Tibial artery (tissue), 4 donors: ENCODE measurements around the gene PRPF18.

Source experiments
- DNase-seq, 2 donors: peaks; one replicate each; pipeline ENCODE4 v3.0.0-alpha.2; 2019
- H3K27ac ChIP-seq, 2 donors: fragments of 200-600 bp; sonication (generic) in 1 of 2; 1 replicate in 1 of 2; 2 replicates in 1 of 2; pipeline ENCODE4 v1.5.1; 2018 to 2019; ENCODE audit warnings: mild to moderate bottlenecking in 1 of 2
- H3K27me3 ChIP-seq, 2 donors: fragments of 200-600 bp; sonication (generic) in 1 of 2; one replicate each; pipeline versions ENCODE4 v1.5.1 to v1.6.0; 2016 to 2019
- H3K36me3 ChIP-seq, 3 donors: fragments of 200-600 bp; sonication (generic) in 2 of 3; one replicate each; pipeline ENCODE4 v1.5.1; 2016 to 2019; ENCODE audit warnings: mild to moderate bottlenecking in 2 of 3
- H3K4me1 ChIP-seq, 4 donors: fragments of 200-600 bp; sonication (generic) in 2 of 4; 1 replicate in 3 of 4; 2 replicates in 1 of 4; pipeline ENCODE4 v1.5.1; 2016 to 2019
- H3K4me3 ChIP-seq, 2 donors: fragments of 200-600 bp; sonication (generic) in 1 of 2; 1 replicate in 1 of 2; 2 replicates in 1 of 2; pipeline ENCODE4 v1.5.1; 2018 to 2019; ENCODE audit warnings: mild to moderate bottlenecking in 2 of 2
- H3K9me3 ChIP-seq, 3 donors: fragments of 200-600 bp; sonication (generic) in 1 of 3; one replicate each; pipeline ENCODE4 v1.5.1; 2016 to 2019
- intact Hi-C: fragments of 100-400 bp; cut with DNase I; formaldehyde crosslinking; loops from one replicate; pipeline ENCODE4 v1.15.0; 2023; ENCODE audit warnings: low total_unique reads
- TF ChIP-seq, protein P1 (sequence below), 2 experiments: fragments of 200-600 bp in 1 of 2; fragments of 450-650 bp in 1 of 2; IDR thresholded peaks; one replicate each; pipeline ENCODE4 v1.5.1; 2017 to 2019; ENCODE audit warnings: antibody characterized with exemption in 2 of 2, mild to moderate bottlenecking in 1 of 2, moderate library complexity in 1 of 2

PRPF18 gene

GRCh38 chr10:13589316-13589715, 2.6 kb downstream of the PRPF18 start:
- H3K9me3 ChIP-seq = no peaks in the 10 kb centered on the region
- DNase-seq = no peak
- peaks cover 0 to 10% (median 7%) of the 10 kb centered on the region in 3 donors for H3K36me3 ChIP-seq
- no peak overlapping the region for H3K4me3 ChIP-seq
- no peak overlapping the region for H3K27ac ChIP-seq
- peaks cover 0 to 2% of the 10 kb centered on the region in 2 donors for H3K27me3 ChIP-seq
- TF ChIP-seq, protein P1, sequence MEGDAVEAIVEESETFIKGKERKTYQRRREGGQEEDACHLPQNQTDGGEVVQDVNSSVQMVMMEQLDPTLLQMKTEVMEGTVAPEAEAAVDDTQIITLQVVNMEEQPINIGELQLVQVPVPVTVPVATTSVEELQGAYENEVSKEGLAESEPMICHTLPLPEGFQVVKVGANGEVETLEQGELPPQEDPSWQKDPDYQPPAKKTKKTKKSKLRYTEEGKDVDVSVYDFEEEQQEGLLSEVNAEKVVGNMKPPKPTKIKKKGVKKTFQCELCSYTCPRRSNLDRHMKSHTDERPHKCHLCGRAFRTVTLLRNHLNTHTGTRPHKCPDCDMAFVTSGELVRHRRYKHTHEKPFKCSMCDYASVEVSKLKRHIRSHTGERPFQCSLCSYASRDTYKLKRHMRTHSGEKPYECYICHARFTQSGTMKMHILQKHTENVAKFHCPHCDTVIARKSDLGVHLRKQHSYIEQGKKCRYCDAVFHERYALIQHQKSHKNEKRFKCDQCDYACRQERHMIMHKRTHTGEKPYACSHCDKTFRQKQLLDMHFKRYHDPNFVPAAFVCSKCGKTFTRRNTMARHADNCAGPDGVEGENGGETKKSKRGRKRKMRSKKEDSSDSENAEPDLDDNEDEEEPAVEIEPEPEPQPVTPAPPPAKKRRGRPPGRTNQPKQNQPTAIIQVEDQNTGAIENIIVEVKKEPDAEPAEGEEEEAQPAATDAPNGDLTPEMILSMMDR (IDR thresholded peaks at IDR 0.05) = no peak
- peaks cover 0 to 22% (median 11%) of the 10 kb centered on the region in 4 donors for H3K4me1 ChIP-seq
- intact Hi-C loops = loop anchor here (5.0 kb wide), 1 partner anchor 217 kb away; no protein-coding TSS in a partner anchor

- DNase-seq = no peak
- intact Hi-C loops = no loop called here
- H3K4me3 ChIP-seq = no peak overlapping the region
- peaks cover 0 to 22% (median 11%) of the 10 kb centered on the region in 4 donors for H3K4me1 ChIP-seq
- H3K36me3 ChIP-seq = peaks cover 0 to 10% (median 7%) of the 10 kb centered on the region in 3 donors
- peaks cover 0 to under 1% of the 10 kb centered on the region in 2 donors for H3K27me3 ChIP-seq
- TF ChIP-seq, protein P1 (IDR thresholded peaks at IDR 0.05) = no peak
- no peaks in the 10 kb centered on the region for H3K9me3 ChIP-seq
- no peak overlapping the region for H3K27ac ChIP-seq
These were observed 4.1 kb downstream of the PRPF18 start for GRCh38 chr10:13590886-13591285.

DNA sequence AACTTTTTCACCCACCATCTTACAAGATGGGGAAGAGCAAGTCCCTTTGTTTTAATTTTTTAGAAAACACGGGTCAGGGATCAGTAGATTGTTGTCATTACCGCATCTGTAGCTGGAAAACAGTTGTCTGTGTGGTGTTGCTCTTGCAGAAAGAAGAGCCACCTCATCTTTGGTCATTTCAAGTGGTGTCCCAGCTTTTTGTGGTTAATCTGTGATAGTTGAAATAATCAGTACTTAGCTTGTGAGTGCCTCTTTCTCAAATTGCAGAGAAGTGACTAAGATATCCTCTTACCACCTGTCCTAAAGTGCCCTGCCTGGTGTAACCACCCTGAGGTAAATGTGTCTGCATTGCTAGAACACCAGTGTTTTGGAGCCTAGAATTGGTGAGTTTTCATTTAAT, 5.5 kb downstream of the PRPF18 start:
- no peak overlapping the region for H3K27ac ChIP-seq
- TF ChIP-seq, protein P1 (IDR thresholded peaks at IDR 0.05) = no peak
- no peak overlapping the region for H3K4me3 ChIP-seq
- no peaks in the 10 kb centered on the region for H3K9me3 ChIP-seq
- intact Hi-C loops = no loop called here
- DNase-seq = no peak
- H3K36me3 ChIP-seq = peaks cover 0 to 10% (median 7%) of the 10 kb centered on the region in 3 donors
- H3K27me3 ChIP-seq = no peaks in the 10 kb centered on the region
- H3K4me1 ChIP-seq = peaks cover 0 to 21% (median 10%) of the 10 kb centered on the region in 4 donors

- Histone ChIP-seq H3K36me3 (peaks cover 0 to 15% (median 7%) of the 10 kb centered on the region in 3 donors), H3K9me3 (no peaks in the 10 kb centered on the region), H3K27me3 (no peaks in the 10 kb centered on the region), H3K4me3 (no peak overlapping the region), H3K27ac (no peak overlapping the region), H3K4me1 (peaks cover 0 to 9% (median 0%) of the 10 kb centered on the region in 4 donors)
- intact Hi-C loops = no loop called here
- no peak for DNase-seq
- TF ChIP-seq, protein P1 (IDR thresholded peaks at IDR 0.05) = no peak
These were observed 6.8 kb downstream of the PRPF18 start for GRCh38 chr10:13593535-13593934.

DNA sequence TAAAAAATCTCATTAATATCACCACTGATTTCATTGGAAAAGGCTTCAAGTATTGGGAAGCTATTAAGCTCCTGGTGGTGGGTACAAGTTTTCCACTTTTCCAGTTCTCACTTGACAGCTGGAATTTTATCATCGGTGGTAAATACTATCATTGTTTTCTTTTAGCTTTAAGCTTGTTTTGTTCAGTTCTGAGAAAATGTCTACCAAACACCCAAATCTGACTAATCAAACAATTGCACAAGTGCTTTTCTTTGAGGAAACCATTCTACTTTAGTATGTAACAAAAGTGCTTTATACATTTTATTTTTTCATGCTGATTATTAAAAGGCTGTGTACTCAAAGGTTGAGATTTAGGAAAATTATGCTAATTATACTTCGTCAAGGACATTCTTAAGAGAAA, 7.9 kb downstream of the PRPF18 start:
- no peak overlapping the region for H3K27ac ChIP-seq
- intact Hi-C loops = no loop called here
- H3K4me1 ChIP-seq = no peaks in the 10 kb centered on the region
- DNase-seq = no peak
- no peak overlapping the region for H3K4me3 ChIP-seq
- TF ChIP-seq, protein P1 (IDR thresholded peaks at IDR 0.05) = no peak
- H3K27me3 ChIP-seq = no peaks in the 10 kb centered on the region
- H3K9me3 ChIP-seq = no peaks in the 10 kb centered on the region
- H3K36me3 ChIP-seq = peaks cover 1 to 22% (median 12%) of the 10 kb centered on the region in 3 donors

DNA sequence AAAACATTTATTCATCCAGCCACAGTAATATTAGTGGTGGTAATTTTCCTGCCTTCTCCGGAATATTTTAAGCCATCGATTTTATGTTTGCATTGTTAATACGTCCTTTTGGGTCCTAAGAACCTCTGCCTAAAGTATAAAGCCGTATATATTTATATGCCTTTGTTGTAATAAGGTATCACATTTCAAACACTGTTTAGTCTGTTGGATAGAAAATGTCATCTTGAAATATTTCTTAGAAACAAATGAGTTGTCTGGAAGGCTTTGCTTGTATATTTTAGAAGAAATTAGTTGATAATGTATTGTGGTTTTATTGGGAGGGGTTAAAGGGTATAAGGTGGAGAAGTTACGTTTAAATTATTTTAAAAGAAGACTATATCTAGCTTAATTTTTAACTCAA, 11.1 kb downstream of the PRPF18 start:
- no peak for DNase-seq
- H3K27me3 ChIP-seq = no peaks in the 10 kb centered on the region
- intact Hi-C loops = no loop called here
- TF ChIP-seq, protein P1 (IDR thresholded peaks at IDR 0.05) = no peak
- H3K4me3 ChIP-seq = no peak overlapping the region
- H3K4me1 ChIP-seq = no peaks in the 10 kb centered on the region
- H3K9me3 ChIP-seq = no peaks in the 10 kb centered on the region
- peaks cover 11 to 33% (median 21%) of the 10 kb centered on the region in 3 donors for H3K36me3 ChIP-seq
- H3K27ac ChIP-seq = no peak overlapping the region
